Hippocampal formation (tissue), 2 donors: ENCODE measurements around the gene UGT2B11.
"Not testable (repeated sequence)": the region's sequence is repeated elsewhere in the genome, so short reads cannot be mapped to it uniquely, and the experiment has no call there.

Source experiments
- DNase-seq, 2 donors: peaks; one replicate each; lab custom pipeline; 2025; lab: John Stamatoyannopoulos, UW

Gene UGT2B11

DNA sequence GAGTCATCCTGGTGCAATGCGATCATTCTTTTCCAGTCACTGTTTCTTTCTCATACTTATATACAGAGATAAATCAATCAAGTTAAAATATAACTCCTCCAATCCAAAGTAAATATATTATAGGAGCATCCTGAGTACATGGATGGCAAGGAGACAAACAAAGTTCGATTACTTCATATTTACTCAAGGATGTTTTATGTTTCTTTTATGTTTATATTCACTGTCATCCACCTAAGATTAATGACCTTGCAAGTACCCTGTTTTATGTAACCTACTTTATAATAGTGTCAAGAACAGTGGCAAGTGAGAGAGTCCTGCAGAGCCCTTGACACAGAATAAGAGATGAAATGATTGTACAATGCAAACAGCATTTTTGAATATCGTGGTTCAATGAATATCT lies at the start of gene UGT2B11:
UGT2B11 (minus strand) TSS at position 33 of the 400 bp plus-strand sequence; CDS start at position 7, 26 bp downstream.
- no peak for DNase-seq

DNA sequence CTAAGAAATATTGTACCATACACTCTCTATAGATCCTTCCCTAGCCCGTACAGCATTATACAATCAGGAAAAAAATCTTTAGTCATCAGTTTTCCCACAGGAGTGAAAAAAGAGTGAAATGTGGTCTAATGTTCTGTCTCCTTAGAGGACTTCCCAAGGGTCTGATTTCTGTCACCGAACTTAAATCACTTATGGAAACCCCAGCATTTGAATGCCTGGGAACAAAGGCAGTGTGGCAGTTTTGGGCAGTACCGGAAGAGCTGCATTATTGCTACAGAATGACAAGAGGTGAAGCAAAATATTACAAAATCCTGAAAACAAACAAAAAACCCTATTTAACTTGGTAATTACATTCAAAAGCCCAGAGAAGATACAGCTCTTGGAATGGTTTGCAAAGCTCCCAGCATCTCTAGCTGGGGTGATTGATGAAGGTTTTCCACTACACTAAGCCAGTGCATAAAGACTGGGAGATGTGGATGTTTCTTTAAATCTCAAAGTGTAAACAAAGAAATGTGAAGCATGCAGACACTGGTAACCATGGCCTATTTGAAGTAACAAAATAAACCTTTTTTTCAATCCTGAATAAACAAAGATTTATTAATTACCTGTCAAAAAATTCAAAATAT lies 38.7 kb upstream of the UGT2B11 start:
- DNase-seq = not testable (repeated sequence)

- DNase-seq = not testable (repeated sequence)
These were observed 36.3 kb upstream of the UGT2B11 start for GRCh38 chr4:69250884-69251283.

DNA sequence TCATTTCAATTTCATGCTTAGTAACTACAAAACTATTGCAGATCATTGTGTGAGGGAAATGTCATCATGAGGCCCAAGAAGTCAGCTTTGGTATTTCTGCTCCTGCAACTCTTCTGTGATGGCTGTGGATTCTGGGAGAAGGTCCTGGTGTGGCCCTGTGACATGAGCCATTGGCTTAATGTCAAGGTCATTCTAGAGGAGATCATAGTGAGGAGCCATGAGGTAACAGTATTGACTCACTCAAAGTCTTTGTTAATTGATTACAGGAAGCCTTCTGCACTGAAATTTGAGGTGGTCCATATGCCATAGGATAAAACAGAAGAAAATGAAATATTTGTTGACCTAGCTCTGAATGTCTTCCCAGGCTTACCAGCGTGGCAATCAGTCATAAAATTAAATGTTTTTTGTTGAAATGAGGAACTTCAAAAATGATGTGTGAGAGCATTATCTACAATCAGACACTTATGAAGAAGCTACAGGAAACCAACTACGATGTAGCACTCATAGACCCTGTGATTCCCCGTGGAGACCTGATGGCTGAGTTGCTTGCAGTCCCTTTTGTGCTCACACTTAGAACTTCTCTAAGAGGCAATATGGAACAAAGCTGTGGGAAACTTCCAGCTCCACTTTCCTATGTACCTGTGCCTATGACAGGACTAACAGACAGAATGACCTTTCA lies 28.2 kb upstream of the UGT2B11 start:
- DNase-seq = not testable (repeated sequence)

DNA sequence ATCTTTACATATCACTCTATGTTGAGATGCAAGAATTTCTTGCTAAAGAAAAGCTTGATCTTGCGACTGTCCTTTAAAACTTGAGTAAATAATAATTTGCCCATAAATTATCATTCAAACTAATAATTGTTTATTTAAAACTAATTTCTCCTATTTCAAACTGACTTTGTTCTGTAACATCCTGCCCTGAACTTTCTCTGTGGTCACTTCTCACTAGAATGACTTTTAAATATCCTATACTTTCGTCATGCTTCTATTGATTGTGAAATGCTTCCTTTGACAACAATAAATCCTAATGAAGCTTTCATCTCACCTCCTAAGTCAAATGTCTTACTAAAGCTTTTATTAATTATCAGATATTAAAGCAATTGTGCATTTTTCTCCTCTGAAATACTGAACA lies 27.2 kb upstream of the UGT2B11 start:
- not testable (repeated sequence) for DNase-seq

DNA sequence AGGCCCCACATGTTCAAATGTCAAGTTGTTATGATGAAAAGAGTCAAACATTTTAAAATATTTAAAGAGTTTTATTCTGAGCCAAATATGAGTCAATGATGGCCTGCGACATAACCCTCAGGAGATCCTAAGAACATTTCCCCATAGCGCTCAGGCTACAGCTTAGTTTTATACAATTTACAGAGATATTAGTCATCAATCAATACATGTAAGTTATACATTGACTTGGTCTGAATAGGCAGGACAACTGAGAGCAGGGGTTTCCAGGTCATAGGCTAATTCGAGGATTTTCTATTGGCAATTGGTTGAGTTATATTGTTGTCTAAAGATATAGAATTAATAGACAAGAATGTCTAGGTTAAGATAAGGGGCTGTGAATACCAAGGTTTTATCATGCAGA lies 26.2 kb upstream of the UGT2B11 start:
- DNase-seq = not testable (repeated sequence)

DNA sequence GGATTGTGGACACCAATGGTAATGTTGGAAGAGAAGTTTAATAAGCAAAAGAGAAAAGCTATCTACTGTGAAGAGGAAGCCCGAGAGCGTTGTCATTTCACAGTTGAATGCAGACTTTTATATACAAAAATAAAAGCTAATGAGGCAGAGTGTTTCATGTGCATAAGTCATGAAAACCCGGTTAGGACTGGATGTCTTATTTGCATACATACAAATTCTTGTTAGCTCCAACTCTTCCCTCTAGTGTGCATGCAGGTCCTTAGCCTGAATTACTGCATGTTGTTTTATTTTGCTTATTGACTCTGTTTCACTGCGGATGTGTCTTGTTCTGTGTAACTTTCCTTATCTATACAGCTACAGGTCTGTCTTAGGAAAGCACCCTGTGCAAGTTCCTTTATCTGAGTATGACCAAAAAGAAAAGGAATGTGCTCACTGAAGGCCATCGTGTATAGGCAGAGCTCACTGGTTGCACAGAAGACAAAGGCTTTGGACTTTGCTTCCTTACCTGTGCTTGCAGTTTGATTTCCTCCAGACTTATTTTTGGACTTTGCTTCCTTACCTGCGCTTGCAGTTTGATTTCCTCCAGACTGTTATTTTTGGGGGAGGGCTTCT lies 25.1 kb upstream of the UGT2B11 start:
- DNase-seq = no peak

- no peak for DNase-seq
These were observed 24.5 kb upstream of the UGT2B11 start for GRCh38 chr4:69239092-69239491.

- DNase-seq = no peak
These were observed 10.3 kb upstream of the UGT2B11 start for GRCh38 chr4:69224891-69225290.

- DNase-seq = not testable (repeated sequence)
These were observed 8.7 kb upstream of the UGT2B11 start for GRCh38 chr4:69223277-69223676.

GRCh38 chr4:69218491-69218890 lies 3.9 kb upstream of the UGT2B11 start:
- DNase-seq = not testable (repeated sequence)

- DNase-seq = no peak
These were observed 3.6 kb downstream of the UGT2B11 start for GRCh38 chr4:69210911-69211310.

DNA sequence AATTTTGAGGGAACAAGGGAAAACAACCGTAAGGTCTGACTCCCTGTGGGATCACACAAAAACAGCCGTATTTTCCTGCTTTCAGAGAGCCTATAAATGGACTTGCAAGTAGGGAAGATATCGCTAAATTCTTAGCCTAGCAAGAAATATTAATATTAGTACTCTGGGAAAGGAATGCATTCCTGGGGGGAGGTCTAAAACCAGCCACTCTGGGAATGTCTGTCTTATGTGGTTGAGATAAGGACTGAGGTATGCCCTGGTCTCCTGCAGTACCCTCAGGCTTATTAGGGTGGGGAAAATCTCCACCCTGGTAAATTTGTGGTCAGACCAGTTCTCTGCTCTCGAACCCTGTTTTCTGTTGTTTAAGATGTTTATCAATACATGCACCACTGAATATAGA lies 16.0 kb downstream of the UGT2B11 start:
- DNase-seq = not testable (repeated sequence)

DNA sequence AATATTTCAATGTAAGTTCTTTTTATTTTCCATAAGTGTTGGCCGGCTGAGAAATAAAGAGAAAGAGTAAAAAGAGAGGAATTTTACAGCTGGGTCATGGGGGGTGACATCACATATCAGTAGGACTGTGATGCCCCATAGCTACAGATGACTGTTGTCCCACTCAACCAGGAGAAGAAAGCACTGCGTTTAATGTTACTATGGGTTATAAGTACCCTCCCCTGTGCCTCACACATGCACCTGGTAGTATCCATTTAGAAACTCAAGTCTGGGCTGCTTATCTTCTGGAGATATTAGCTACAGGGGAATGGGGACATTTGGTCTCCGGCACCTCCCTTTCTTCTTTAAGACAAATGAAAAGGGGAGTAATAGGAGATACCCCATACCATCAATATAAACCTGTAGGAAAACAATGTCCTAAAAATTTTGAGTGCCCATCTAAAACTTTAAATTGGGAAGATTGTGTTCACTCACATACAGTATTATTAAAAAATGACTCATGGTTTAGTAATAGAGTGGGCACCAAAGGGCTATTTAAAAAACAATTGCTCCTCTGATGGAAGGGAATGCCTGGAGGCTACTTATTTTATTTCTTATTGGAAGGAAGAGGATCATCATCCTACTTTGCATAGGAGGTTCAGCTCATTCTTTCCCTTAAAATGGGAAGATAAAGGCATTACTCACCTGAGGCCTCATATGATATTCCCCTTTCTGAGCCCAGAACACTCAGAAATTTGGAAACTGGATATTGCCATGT lies 18.2 kb downstream of the UGT2B11 start:
- no peak for DNase-seq

- DNase-seq = no peak
These were observed 20.4 kb downstream of the UGT2B11 start for GRCh38 chr4:69194166-69194565.

GRCh38 chr4:69191905-69192304 lies 22.6 kb downstream of the UGT2B11 start:
- not testable (repeated sequence) for DNase-seq

GRCh38 chr4:69190621-69191020 lies 23.9 kb downstream of the UGT2B11 start:
- DNase-seq = not testable (repeated sequence)

- not testable (repeated sequence) for DNase-seq
These were observed 32.9 kb downstream of the UGT2B11 start for GRCh38 chr4:69181519-69182169.

DNA sequence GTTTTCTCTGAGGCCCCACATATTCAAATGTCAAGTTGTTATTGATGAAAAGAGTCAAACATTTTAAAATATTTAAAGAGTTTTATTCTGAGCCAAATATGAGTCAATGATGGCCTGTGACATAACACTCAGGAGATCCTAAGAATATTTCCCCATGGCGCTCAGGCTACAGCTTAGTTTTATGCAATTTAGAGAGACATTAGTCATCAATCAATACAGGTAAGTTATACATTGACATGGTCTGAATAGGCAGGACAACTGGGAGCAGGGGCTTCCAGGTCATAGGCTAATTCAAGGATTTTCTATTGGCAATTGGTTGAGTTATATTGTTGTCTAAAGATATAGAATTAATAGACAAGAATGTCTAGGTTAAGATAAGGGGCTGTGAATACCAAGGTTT lies 34.7 kb downstream of the UGT2B11 start:
- DNase-seq = not testable (repeated sequence)

DNA sequence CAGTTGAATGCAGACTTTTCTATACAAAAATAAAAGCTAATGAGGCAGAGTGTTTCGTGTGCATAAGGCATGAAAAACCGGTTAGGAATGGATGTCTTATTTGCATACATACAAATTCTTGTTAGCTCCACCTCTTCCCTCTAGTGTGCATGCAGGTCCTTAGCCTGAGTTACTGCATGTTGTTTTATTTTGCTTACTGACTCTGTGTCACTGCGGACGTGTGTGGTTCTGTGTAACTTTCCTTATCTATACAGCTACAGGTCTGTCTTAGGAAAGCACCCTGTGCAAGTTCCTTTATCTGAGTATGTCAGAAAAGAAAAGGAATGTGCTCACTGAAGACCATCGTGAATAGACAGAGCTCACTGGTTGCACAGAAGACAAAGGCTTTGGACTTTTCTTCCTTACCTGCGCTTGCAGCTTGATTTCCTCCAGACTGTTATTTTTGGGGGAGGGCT lies 35.8 kb downstream of the UGT2B11 start:
- not testable (repeated sequence) for DNase-seq

DNA sequence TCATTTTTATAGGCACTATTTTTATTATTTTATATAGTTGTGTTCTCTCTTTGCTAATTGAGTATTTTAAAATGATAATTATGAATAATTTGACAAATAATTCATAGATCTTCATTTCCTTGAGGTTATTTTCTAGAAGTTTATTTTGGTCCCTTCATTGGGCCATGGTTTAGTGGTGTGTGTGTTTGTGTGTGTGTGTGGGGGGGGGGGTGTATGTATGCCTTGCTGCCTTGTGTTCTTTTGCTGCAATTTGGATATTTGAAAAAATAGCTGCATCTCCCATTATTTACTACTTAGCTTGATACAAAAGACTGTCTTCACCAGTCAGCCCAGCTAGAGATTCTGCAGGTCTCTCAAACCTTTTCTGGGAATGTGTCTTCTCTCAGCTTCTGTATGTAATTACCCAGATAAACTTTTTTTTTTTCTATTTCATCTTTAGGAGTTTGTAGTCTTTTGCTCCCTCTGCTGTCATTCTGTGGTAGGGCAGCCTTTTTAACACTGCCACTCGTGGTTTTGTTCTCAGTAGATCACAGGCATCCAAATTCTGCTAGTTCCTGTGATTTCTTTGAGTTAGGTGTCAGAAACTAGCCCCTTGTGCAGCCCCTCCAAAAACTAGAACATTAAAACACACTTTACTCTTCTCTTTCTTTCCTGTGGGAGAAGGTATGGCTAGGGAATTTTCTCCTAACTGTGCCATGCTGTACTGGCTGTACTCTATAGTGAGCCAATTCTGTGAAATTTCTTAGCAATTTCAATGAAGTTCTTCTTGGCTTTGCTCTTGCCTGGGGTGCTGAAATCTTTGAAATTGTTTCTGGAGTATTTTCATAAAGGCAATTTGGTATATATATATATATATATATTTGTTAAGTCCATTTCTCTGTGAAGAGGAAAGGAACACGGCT lies 44.1 kb downstream of the UGT2B11 start:
- DNase-seq = peak; percentile 3 to 18
